H1 (cell line): ENCODE measurements around the gene EXOC6. TPM values are rescaled to one million over a fixed set of nuclear protein-coding genes. Genes with fewer than 3 reads are reported as not detected.

Source experiments
- BACH1 ChIP-seq: IDR thresholded peaks from 2 replicates; pipeline ENCODE4 v1.6.1; 2012; ENCODE audit warnings: low read length, improper control_type of control experiment
- MAFK ChIP-seq: IDR thresholded peaks from 2 replicates; pipeline ENCODE4 v1.6.1; 2012; ENCODE audit warnings: low read depth, mild to moderate bottlenecking, improper control_type of control experiment, low read length
- NANOG ChIP-seq: IDR thresholded peaks from 2 replicates; pipeline ENCODE4 v1.6.1; 2011; ENCODE audit warnings: low read length, low read depth, mild to moderate bottlenecking, inconsistent platforms; ENCODE audit not compliant: insufficient read depth, poor library complexity, severe bottlenecking
- RNF2 ChIP-seq: fragments of 200-900, 300-1000 bp; sonication (generic); IDR thresholded peaks from 2 replicates; pipeline ENCODE4 v1.7.1; 2016; ENCODE audit warnings: borderline replicate concordance, low read depth, mild to moderate bottlenecking, antibody characterized with exemption, low read length; ENCODE audit not compliant: poor library complexity, severe bottlenecking; ENCODE audit errors: missing control alignments
- RXRA ChIP-seq: IDR thresholded peaks from 2 replicates; pipeline ENCODE4 v1.6.1; 2011; ENCODE audit warnings: low read depth, mild to moderate bottlenecking, low read length, moderate library complexity; ENCODE audit not compliant: insufficient read depth
- polyA plus RNA-seq, 7 experiments: library from polyadenylated mRNA; depleted of rRNA in 3 of 7; stranded (reverse) in 5 of 7; unstranded in 2 of 7; fragments of >200 nt in 5 of 7; fragments of 200-250 nt in 2 of 7; gene quantifications; 1 replicate in 5 of 7; 2 replicates in 1 of 7; 4 replicates in 1 of 7; pipeline versions ENCODE4 v1.2.1 to v1.2.3, GENCODE V29; 2011 to 2013; ENCODE audit warnings: missing spikeins in 2 of 7, mixed read lengths in 2 of 7
- total RNA-seq: library from RNA; stranded (reverse); fragmentation: NEBNext Ultra II Directional; extraction: Animal tissue kit (Norgen Biotek cat#: 25700); gene quantifications from 2 replicates; pipeline ENCODE4 v1.2.1, GENCODE V29; 2021

The EXOC6 gene
- total and polyA plus RNA-seq, 2 of the 8 experiments (the other 6 are each of a cell fraction or from before 2014, with no cell fraction given) = 1.7 to 4.5 TPM

DNA sequence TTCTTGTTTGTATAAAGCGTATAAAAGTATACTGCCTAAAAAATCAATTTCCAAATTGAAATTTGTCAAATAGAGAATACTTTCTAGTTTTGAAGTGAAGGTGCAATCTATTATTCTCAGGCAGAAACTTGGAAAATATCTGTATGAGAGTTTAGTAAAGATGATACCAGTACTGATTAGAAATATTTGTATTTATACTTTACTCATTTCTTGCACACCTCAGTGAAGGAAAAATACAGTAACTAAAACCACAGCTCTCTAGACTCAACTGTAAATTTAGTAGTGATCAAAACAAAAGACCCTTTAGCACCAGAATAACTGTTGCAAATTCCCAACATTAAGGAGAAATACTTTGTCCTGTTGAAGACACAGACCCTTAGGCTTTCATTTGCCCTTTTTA, 140.9 kb downstream of the EXOC6 start (continued):
- TF ChIP-seq RNF2 = no peak
- TF ChIP-seq RXRA = no peak
- TF ChIP-seq MAFK = no peak
- TF ChIP-seq BACH1 = no peak
- TF ChIP-seq NANOG = no peak
- TF ChIP-seq, all 59 proteins: peak for 0
